Upper lobe of left lung (tissue), 4 donors: ENCODE data around the gene RGS17.

ENCODE experiments used
- EP300 ChIP-seq, 4 donors: sonication (generic); formaldehyde crosslinking; IDR thresholded peaks; one replicate each; pipeline ENCODE4 v1.5.1; 2017; ENCODE audit warnings: antibody characterized with exemption in 4 of 4, control low read depth in 2 of 4
- POLR2A ChIP-seq, 4 donors: fragments of 450-650 bp; IDR thresholded peaks; one replicate each; pipeline ENCODE4 v1.5.1; 2016 to 2017; ENCODE audit warnings: antibody characterized with exemption in 4 of 4, mild to moderate bottlenecking in 2 of 4
- POLR2AphosphoS5 ChIP-seq, 2 donors: sonication (generic); formaldehyde crosslinking; IDR thresholded peaks; one replicate each; pipeline ENCODE4 v1.5.1; 2017; ENCODE audit warnings: antibody characterized with exemption in 2 of 2
- TF ChIP-seq, protein P1 (sequence below), 6 experiments: fragments of 450-650 bp in 4 of 6; fragments of 200-600 bp in 2 of 6; sonication (generic) in 2 of 6; IDR thresholded peaks; one replicate each; pipeline ENCODE4 v1.5.1; 2016 to 2019; ENCODE audit warnings: antibody characterized with exemption in 6 of 6

DNA sequence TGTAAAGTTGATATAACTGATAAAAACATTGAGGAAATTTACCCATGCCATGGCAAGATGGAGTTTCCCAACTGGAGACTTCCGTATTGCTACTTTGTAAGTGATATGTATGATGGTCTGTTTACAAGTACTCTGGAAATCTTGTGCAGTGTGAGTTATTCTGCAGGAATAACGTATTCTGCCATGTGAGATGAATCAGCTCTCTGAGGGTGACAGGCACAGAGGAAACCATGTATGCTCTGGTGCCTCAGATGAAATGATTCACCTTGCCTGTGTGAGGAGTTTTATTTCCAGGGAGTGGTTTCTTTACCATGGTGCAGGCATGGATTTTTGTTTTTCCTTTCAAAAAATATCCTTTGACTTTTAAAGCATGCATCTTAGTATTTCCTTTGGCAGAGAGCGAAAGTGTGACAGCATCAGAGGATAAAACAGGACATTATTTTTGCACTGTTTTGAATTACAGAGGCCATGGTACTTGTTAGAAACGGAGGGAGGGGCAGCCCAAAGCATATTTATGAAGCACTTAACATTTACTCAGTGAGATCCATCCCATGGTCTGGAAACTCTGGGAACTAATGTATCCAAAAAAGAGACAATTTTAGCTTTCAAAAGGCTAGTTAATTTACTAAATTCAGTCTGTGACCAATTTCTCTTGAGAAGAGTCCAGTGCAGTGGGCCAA, 92.6 kb downstream of the RGS17 start:
- TF ChIP-seq, protein P1, sequence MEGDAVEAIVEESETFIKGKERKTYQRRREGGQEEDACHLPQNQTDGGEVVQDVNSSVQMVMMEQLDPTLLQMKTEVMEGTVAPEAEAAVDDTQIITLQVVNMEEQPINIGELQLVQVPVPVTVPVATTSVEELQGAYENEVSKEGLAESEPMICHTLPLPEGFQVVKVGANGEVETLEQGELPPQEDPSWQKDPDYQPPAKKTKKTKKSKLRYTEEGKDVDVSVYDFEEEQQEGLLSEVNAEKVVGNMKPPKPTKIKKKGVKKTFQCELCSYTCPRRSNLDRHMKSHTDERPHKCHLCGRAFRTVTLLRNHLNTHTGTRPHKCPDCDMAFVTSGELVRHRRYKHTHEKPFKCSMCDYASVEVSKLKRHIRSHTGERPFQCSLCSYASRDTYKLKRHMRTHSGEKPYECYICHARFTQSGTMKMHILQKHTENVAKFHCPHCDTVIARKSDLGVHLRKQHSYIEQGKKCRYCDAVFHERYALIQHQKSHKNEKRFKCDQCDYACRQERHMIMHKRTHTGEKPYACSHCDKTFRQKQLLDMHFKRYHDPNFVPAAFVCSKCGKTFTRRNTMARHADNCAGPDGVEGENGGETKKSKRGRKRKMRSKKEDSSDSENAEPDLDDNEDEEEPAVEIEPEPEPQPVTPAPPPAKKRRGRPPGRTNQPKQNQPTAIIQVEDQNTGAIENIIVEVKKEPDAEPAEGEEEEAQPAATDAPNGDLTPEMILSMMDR (IDR thresholded peaks at IDR 0.05): no peak
- TF ChIP-seq EP300 (IDR thresholded peaks at IDR 0.05) (no peak), POLR2A (IDR thresholded peaks at IDR 0.05) (no peak), POLR2AphosphoS5 (IDR thresholded peaks at IDR 0.05) (no peak)
